Osteocyte (in vitro differentiated cells): ENCODE data around the gene KCNH5. TPM values are rescaled to one million over a fixed set of nuclear protein-coding genes. Genes with fewer than 3 reads are reported as not detected.
"Not testable (repeated sequence)": the region's sequence is repeated elsewhere in the genome, so short reads cannot be mapped to it uniquely, and the experiment has no call there.

Experiments used
- DNase-seq: peaks from one replicate; pipeline ENCODE4 v3.0.0; 2021; ENCODE audit warnings: mixed read lengths; ENCODE audit not compliant: unreplicated experiment; ENCODE audit errors: extremely low spot score
- H3K27ac Mint-ChIP-seq: one replicate; pipeline ENCODE4 v1.8.0; 2021; ENCODE audit warnings: mild to moderate bottlenecking, mixed read lengths; ENCODE audit not compliant: unreplicated experiment
- H3K27me3 Mint-ChIP-seq: one replicate; pipeline ENCODE4 v1.8.0; 2021; ENCODE audit warnings: mixed read lengths; ENCODE audit not compliant: unreplicated experiment
- H3K36me3 Mint-ChIP-seq: one replicate; pipeline ENCODE4 v1.8.0; 2021; ENCODE audit warnings: mixed read lengths; ENCODE audit not compliant: unreplicated experiment
- H3K4me1 Mint-ChIP-seq: one replicate; pipeline ENCODE4 v1.8.0; 2021; ENCODE audit warnings: mixed read lengths; ENCODE audit not compliant: unreplicated experiment
- H3K4me3 Mint-ChIP-seq: one replicate; pipeline ENCODE4 v1.8.0; 2021; ENCODE audit warnings: mild to moderate bottlenecking, moderate library complexity, mixed read lengths; ENCODE audit not compliant: unreplicated experiment
- H3K9me3 Mint-ChIP-seq: one replicate; pipeline ENCODE4 v1.8.0; 2021; ENCODE audit warnings: mixed read lengths; ENCODE audit not compliant: unreplicated experiment
- total RNA-seq: library from RNA; stranded (reverse); gene quantifications from 2 replicates; pipeline ENCODE4 v1.2.1, GENCODE V29; 2021
- TF ChIP-seq, protein P1 (sequence below): fragments of 200-600 bp; sonication (generic); IDR thresholded peaks from 2 replicates; pipeline ENCODE4 v1.5.0; 2021; ENCODE audit warnings: antibody characterized with exemption, mild to moderate bottlenecking, moderate library complexity

The KCNH5 gene
- total RNA-seq, 1 donor from 2014 or later, result not detected

DNA sequence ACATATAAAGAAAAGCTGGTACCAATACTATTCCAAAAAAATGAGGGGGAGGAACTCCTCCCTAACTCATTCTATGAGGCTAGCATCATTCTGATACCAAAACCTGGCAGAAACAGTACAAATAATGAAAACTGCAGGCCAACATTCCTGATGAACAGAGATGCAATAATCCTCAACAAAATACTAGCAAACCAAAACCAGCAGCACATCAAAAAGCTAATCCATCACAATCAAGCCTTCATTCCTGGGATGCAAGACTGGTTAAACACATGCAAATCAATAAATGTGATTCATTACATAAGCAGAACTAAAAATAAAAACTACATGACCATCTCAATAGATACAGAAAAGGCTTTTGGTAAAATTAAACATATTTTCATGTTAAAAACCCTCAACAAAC, 281.3 kb downstream of the KCNH5 start:
- Mint-ChIP-seq H3K4me1 (no peaks in the 10 kb centered on the region), H3K27me3 (no peaks in the 10 kb centered on the region), H3K9me3 (no peaks in the 10 kb centered on the region), H3K36me3 (no peaks in the 10 kb centered on the region), H3K4me3 (no peak overlapping the region), H3K27ac (no peak overlapping the region)
- TF ChIP-seq, protein P1, sequence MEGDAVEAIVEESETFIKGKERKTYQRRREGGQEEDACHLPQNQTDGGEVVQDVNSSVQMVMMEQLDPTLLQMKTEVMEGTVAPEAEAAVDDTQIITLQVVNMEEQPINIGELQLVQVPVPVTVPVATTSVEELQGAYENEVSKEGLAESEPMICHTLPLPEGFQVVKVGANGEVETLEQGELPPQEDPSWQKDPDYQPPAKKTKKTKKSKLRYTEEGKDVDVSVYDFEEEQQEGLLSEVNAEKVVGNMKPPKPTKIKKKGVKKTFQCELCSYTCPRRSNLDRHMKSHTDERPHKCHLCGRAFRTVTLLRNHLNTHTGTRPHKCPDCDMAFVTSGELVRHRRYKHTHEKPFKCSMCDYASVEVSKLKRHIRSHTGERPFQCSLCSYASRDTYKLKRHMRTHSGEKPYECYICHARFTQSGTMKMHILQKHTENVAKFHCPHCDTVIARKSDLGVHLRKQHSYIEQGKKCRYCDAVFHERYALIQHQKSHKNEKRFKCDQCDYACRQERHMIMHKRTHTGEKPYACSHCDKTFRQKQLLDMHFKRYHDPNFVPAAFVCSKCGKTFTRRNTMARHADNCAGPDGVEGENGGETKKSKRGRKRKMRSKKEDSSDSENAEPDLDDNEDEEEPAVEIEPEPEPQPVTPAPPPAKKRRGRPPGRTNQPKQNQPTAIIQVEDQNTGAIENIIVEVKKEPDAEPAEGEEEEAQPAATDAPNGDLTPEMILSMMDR, result no peak
- no peak for DNase-seq

DNA sequence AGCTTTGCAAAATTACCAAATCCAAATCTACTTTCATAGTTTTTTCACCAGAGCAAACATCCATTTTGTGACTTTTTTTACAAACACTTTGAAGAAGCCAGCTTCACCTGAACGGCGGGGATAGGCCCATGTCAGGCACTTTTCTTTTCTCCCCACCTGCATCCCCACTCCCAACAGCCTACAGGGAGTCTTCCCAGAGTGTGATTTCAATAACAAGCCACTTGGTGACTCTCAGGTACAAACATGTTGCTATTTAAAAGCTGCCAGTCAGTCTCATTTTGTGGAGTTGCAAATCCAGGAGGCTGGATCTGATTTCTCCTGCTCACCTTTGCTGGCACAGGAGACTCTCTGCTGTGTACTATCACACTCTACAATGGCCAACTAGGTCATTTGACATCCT, 285.5 kb downstream of the KCNH5 start:
- H3K4me1 Mint-ChIP-seq, result no peaks in the 10 kb centered on the region
- no peaks in the 10 kb centered on the region for H3K27me3 Mint-ChIP-seq
- no peak overlapping the region for H3K4me3 Mint-ChIP-seq
- no peak for DNase-seq
- peaks cover 26% of the 10 kb centered on the region for H3K9me3 Mint-ChIP-seq
- TF ChIP-seq, protein P1, result no peak
- H3K27ac Mint-ChIP-seq, result no peak overlapping the region
- no peaks in the 10 kb centered on the region for H3K36me3 Mint-ChIP-seq

DNA sequence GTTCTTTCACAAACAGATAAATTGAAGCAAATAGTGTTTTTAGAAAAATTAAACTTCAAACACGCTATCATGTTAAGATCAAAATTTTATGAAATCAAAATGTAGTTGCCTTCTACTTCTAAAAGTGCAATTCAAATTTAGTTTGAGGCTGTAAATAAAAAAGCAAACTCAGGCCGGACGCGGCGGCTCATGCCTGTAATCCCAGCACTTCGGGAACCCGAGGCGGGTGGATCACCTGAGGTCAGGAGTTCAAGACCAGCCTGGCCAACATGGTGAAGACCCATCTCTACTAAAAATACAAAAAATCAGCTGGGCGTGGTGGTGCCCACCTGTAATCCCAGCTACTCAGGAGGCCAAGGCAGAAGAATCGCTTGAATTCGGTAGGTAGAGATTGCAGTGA, 298.4 kb downstream of the KCNH5 start:
- not testable (repeated sequence) for DNase-seq, H3K4me3 Mint-ChIP-seq, H3K27me3 Mint-ChIP-seq, H3K9me3 Mint-ChIP-seq, H3K4me1 Mint-ChIP-seq, H3K36me3 Mint-ChIP-seq, H3K27ac Mint-ChIP-seq

DNA sequence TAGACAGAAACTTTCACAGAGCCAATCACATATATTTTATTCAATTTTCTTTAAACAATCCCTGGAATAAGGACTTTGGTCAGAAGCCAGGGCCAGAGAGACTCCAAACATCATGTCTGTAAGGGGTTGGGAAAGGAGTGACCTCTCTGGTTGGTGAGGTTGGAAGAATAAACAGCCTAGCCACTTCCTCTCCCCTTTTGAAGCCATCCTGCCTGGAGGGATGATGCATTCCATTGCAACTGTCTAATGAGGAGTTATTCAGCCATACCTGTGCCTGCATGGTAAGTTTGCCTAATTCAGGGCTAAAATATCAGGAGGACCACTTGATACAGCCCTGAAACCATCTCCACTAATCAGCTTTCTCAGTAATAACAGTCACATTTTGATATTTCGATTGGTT, 299.8 kb downstream of the KCNH5 start:
- no peaks in the 10 kb centered on the region for H3K4me1 Mint-ChIP-seq
- no peak overlapping the region for H3K4me3 Mint-ChIP-seq
- TF ChIP-seq, protein P1, result no peak
- no peaks in the 10 kb centered on the region for H3K9me3 Mint-ChIP-seq
- H3K36me3 Mint-ChIP-seq, result no peaks in the 10 kb centered on the region
- H3K27me3 Mint-ChIP-seq, result peaks cover 7% of the 10 kb centered on the region
- DNase-seq, result no peak
- no peak overlapping the region for H3K27ac Mint-ChIP-seq

DNA sequence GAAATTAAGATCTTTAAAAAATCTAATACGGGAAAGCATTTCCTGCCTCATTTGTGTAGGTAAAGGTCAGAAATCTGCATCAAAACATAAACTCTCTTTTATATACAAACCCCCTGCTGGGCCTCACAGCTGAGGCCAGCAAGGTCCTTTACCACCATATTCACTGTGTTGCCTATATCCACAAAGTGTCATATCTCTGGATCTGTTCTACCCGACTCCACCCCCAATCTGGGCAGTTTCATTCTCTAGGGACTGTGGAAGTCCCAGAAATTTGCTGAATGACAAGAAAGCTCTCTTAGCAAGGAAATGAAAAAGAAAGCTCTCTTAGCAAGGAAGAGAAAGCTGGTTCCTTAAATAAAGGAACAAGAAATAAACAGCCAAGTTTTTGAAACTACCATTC, 301.7 kb downstream of the KCNH5 start:
- peaks cover 7% of the 10 kb centered on the region for H3K27me3 Mint-ChIP-seq
- no peaks in the 10 kb centered on the region for H3K36me3 Mint-ChIP-seq
- TF ChIP-seq, protein P1, result no peak
- H3K9me3 Mint-ChIP-seq, result no peaks in the 10 kb centered on the region
- no peak overlapping the region for H3K4me3 Mint-ChIP-seq
- H3K27ac Mint-ChIP-seq, result no peak overlapping the region
- no peaks in the 10 kb centered on the region for H3K4me1 Mint-ChIP-seq
- DNase-seq, result no peak

DNA sequence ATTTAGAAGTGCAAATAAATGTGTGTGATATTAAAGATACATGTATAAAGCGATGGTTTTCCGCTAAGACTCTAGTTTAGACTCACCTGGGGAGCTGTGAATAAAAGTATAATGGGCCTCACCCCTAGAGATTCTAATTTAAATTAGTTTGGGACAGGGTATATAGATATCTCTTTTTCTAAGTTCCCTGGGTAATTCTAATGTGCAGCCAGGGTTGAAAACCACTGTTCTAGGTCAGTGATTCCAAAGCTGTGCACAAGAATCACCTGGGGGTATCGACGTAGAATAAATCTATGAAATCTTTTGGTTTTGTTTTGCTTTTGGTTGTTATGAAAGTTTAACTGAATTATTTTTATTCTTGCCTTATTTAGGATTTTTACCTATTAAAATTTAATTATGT, 302.1 kb downstream of the KCNH5 start:
- no peak overlapping the region for H3K4me3 Mint-ChIP-seq
- DNase-seq, result no peak
- no peaks in the 10 kb centered on the region for H3K9me3 Mint-ChIP-seq
- H3K27ac Mint-ChIP-seq, result no peak overlapping the region
- H3K36me3 Mint-ChIP-seq, result no peaks in the 10 kb centered on the region
- no peaks in the 10 kb centered on the region for H3K4me1 Mint-ChIP-seq
- H3K27me3 Mint-ChIP-seq, result peaks cover 7% of the 10 kb centered on the region
- TF ChIP-seq, protein P1, result no peak
